Fibroblast of lung (primary cell): ENCODE results near the gene CD300LB.

Experiments
- EZH2 ChIP-seq: IDR thresholded peaks from 2 replicates; pipeline ENCODE4 v1.5.1; 2012; ENCODE audit warnings: low read length, control low read depth, mild to moderate bottlenecking; ENCODE audit errors: missing control alignments
- TF ChIP-seq, protein P1 (sequence below), 2 donors: IDR thresholded peaks in 1 of 2; conservative IDR thresholded peaks in 1 of 2; 1 replicate in 1 of 2; 2 replicates in 1 of 2; pipeline ENCODE4 v1.5.1; 2011 to 2012; ENCODE audit warnings: low read length in 2 of 2, control low read depth in 1 of 2, inconsistent platforms in 1 of 2, low read depth in 1 of 2, mild to moderate bottlenecking in 1 of 2

DNA sequence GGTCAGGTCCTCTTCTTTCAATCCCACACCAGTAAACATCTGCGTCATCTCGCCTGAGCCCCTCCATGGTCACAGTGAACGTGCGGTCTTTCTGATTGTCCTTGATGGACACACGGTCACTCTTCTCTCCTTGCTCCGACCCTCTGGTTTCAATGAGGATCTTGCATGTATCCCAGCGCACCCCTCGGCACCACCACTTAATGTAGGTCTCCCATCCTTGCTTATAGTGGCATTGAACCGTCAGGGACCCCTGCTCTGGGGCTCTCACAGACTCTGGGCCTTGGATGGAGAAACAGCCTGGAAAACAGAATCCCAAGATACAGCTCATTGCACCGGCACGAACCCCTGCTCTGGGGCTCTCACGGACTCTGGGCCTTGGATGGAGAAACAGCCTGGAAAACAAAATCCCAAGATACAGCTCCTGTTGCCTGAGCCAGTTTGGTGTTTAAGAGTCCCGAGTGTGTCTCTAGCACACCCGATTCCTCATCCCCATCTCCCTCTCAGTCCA lies 5.4 kb downstream of the CD300LB start:
- TF ChIP-seq, protein P1, sequence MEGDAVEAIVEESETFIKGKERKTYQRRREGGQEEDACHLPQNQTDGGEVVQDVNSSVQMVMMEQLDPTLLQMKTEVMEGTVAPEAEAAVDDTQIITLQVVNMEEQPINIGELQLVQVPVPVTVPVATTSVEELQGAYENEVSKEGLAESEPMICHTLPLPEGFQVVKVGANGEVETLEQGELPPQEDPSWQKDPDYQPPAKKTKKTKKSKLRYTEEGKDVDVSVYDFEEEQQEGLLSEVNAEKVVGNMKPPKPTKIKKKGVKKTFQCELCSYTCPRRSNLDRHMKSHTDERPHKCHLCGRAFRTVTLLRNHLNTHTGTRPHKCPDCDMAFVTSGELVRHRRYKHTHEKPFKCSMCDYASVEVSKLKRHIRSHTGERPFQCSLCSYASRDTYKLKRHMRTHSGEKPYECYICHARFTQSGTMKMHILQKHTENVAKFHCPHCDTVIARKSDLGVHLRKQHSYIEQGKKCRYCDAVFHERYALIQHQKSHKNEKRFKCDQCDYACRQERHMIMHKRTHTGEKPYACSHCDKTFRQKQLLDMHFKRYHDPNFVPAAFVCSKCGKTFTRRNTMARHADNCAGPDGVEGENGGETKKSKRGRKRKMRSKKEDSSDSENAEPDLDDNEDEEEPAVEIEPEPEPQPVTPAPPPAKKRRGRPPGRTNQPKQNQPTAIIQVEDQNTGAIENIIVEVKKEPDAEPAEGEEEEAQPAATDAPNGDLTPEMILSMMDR (conservative IDR thresholded peaks at IDR 0.05 in 1 of 2, IDR thresholded peaks at IDR 0.05 in 1 of 2; ENCODE audit: low read depth in 1 of 2, low read length in 2 of 2): no peak
- TF ChIP-seq EZH2: no peak
